ENCODE data around the gene PMEPA1.

The PMEPA1 gene

GRCh38 chr20:57709823-57710799 lies at the start of gene PMEPA1:
Gene PMEPA1 (minus strand): TSS chr20:57710015. CDS start chr20:57709582, 433 bp downstream.
- Histone ChIP-seq H3K27ac (no peak within 1 kb of the TSS), H3K9me3 (ENCODE audit: low read depth, low read length) (no peaks in the 10 kb centered on the region), H3K9ac (ENCODE audit: insufficient read length) (peak within 1 kb of the TSS; percentile 78), H3K36me3 (ENCODE audit: insufficient read depth, low read length) (no peaks in the 10 kb centered on the region), H3K4me3 (peak within 1 kb of the TSS; percentile 89)
- DNase-seq (ENCODE audit: low read depth, low spot score): no peak
- peak; percentile 59; the same call in 1 of the 2 replicates for TF ChIP-seq POLR2AphosphoS5 (IDR thresholded peaks at IDR 0.05; ENCODE audit: borderline replicate concordance, low read depth, low read length)
- TF ChIP-seq EZH2 (IDR thresholded peaks at IDR 0.05): no peak

- Histone ChIP-seq H3K4me3 (no peak overlapping the region), H3K27ac (no peak overlapping the region), H3K9me3 (ENCODE audit: low read depth, low read length) (no peaks in the 10 kb centered on the region), H3K9ac (ENCODE audit: insufficient read length) (no peak overlapping the region), H3K36me3 (ENCODE audit: insufficient read depth, low read length) (no peaks in the 10 kb centered on the region)
- no peak for DNase-seq (ENCODE audit: low read depth, low spot score)
- no peak for TF ChIP-seq POLR2AphosphoS5 (IDR thresholded peaks at IDR 0.05; ENCODE audit: borderline replicate concordance, low read depth, low read length)
- TF ChIP-seq EZH2 (IDR thresholded peaks at IDR 0.05): no peak
- no peak for TF ChIP-seq FOXP2 (optimal IDR thresholded peaks at IDR 0.05; ENCODE audit: control extremely low read depth, extremely low read length, insufficient read depth)
Observed at GRCh38 chr20:57757767-57758166, 48.0 kb upstream of the PMEPA1 start.

GRCh38 chr20:57756921-57757320 lies 47.1 kb upstream of the PMEPA1 start:
- H3K9ac ChIP-seq (ENCODE audit: insufficient read length): no peak overlapping the region
- no peak overlapping the region for H3K27ac ChIP-seq
- H3K36me3 ChIP-seq (ENCODE audit: insufficient read depth, low read length): no peaks in the 10 kb centered on the region
- H3K9me3 ChIP-seq (ENCODE audit: low read depth, low read length): no peaks in the 10 kb centered on the region
- TF ChIP-seq EZH2 (IDR thresholded peaks at IDR 0.05) (no peak), FOXP2 (optimal IDR thresholded peaks at IDR 0.05; ENCODE audit: control extremely low read depth, extremely low read length, insufficient read depth) (no peak), POLR2AphosphoS5 (IDR thresholded peaks at IDR 0.05; ENCODE audit: borderline replicate concordance, low read depth, low read length) (no peak)
- no peak for DNase-seq (ENCODE audit: low read depth, low spot score)
- no peak overlapping the region for H3K4me3 ChIP-seq

GRCh38 chr20:57756213-57756612 lies 46.4 kb upstream of the PMEPA1 start:
- H3K9ac ChIP-seq (ENCODE audit: insufficient read length): no peak overlapping the region
- no peak overlapping the region for H3K27ac ChIP-seq
- no peak overlapping the region for H3K4me3 ChIP-seq
- DNase-seq (ENCODE audit: low read depth, low spot score): no peak
- H3K9me3 ChIP-seq (ENCODE audit: low read depth, low read length): no peaks in the 10 kb centered on the region
- H3K36me3 ChIP-seq (ENCODE audit: insufficient read depth, low read length): no peaks in the 10 kb centered on the region
- TF ChIP-seq EZH2 (IDR thresholded peaks at IDR 0.05) (no peak), POLR2AphosphoS5 (IDR thresholded peaks at IDR 0.05; ENCODE audit: borderline replicate concordance, low read depth, low read length) (no peak), FOXP2 (optimal IDR thresholded peaks at IDR 0.05; ENCODE audit: control extremely low read depth, extremely low read length, insufficient read depth) (no peak)

- no peak for DNase-seq (ENCODE audit: low read depth, low spot score)
- no peak overlapping the region for H3K27ac ChIP-seq
Observed at GRCh38 chr20:57755609-57756008, 45.8 kb upstream of the PMEPA1 start.

GRCh38 chr20:57754190-57754589 lies 44.4 kb upstream of the PMEPA1 start:
- Histone ChIP-seq H3K9ac (ENCODE audit: insufficient read length) (no peak overlapping the region), H3K27ac (no peak overlapping the region), H3K9me3 (ENCODE audit: low read depth, low read length) (no peaks in the 10 kb centered on the region), H3K4me3 (no peak overlapping the region), H3K36me3 (ENCODE audit: insufficient read depth, low read length) (no peaks in the 10 kb centered on the region)
- DNase-seq (ENCODE audit: low read depth, low spot score): no peak
- no peak for TF ChIP-seq EZH2 (IDR thresholded peaks at IDR 0.05)
- no peak for TF ChIP-seq FOXP2 (optimal IDR thresholded peaks at IDR 0.05; ENCODE audit: control extremely low read depth, extremely low read length, insufficient read depth)
- TF ChIP-seq POLR2AphosphoS5 (IDR thresholded peaks at IDR 0.05; ENCODE audit: borderline replicate concordance, low read depth, low read length): no peak

More at GRCh38 chr20:57755609-57756008, 45.8 kb upstream of the PMEPA1 start:
- Histone ChIP-seq H3K36me3 (ENCODE audit: insufficient read depth, low read length) (no peaks in the 10 kb centered on the region), H3K9ac (ENCODE audit: insufficient read length) (no peak overlapping the region), H3K4me3 (no peak overlapping the region), H3K9me3 (ENCODE audit: low read depth, low read length) (no peaks in the 10 kb centered on the region)
- no peak for TF ChIP-seq EZH2 (IDR thresholded peaks at IDR 0.05)
- no peak for TF ChIP-seq POLR2AphosphoS5 (IDR thresholded peaks at IDR 0.05; ENCODE audit: borderline replicate concordance, low read depth, low read length)
- no peak for TF ChIP-seq FOXP2 (optimal IDR thresholded peaks at IDR 0.05; ENCODE audit: control extremely low read depth, extremely low read length, insufficient read depth)

- no peak overlapping the region for H3K4me3 ChIP-seq
Observed at GRCh38 chr20:57753332-57754164, 43.7 kb upstream of the PMEPA1 start.

GRCh38 chr20:57751411-57751810 lies 41.6 kb upstream of the PMEPA1 start:
- H3K4me3 ChIP-seq: no peak overlapping the region
- no peak overlapping the region for H3K9ac ChIP-seq (ENCODE audit: insufficient read length)
- H3K36me3 ChIP-seq (ENCODE audit: insufficient read depth, low read length): no peaks in the 10 kb centered on the region
- no peak overlapping the region for H3K27ac ChIP-seq
- DNase-seq (ENCODE audit: low read depth, low spot score): no peak
- TF ChIP-seq FOXP2 (optimal IDR thresholded peaks at IDR 0.05; ENCODE audit: control extremely low read depth, extremely low read length, insufficient read depth): no peak
- no peaks in the 10 kb centered on the region for H3K9me3 ChIP-seq (ENCODE audit: low read depth, low read length)

More at GRCh38 chr20:57753332-57754164, 43.7 kb upstream of the PMEPA1 start:
- Histone ChIP-seq H3K27ac (no peak overlapping the region), H3K9ac (ENCODE audit: insufficient read length) (no peak overlapping the region), H3K9me3 (ENCODE audit: low read depth, low read length) (no peaks in the 10 kb centered on the region), H3K36me3 (ENCODE audit: insufficient read depth, low read length) (no peaks in the 10 kb centered on the region)
- TF ChIP-seq FOXP2 (optimal IDR thresholded peaks at IDR 0.05; ENCODE audit: control extremely low read depth, extremely low read length, insufficient read depth) (no peak), EZH2 (IDR thresholded peaks at IDR 0.05) (no peak), POLR2AphosphoS5 (IDR thresholded peaks at IDR 0.05; ENCODE audit: borderline replicate concordance, low read depth, low read length) (no peak)
- no peak for DNase-seq (ENCODE audit: low read depth, low spot score)
